Right hindlimb (tissue), 1 donor: ENCODE measurements around the gene MAP4K3.
"Not testable (repeated sequence)": the region's sequence is repeated elsewhere in the genome, so short reads cannot be mapped to it uniquely, and the experiment has no call there.

Experiments
- DNase-seq: peaks from one replicate; pipeline ENCODE4 v3.0.0-alpha.2; 2018

MAP4K3 gene

GRCh38 chr2:39290433-39290832 is 146.7 kb downstream of the MAP4K3 start:
- DNase-seq = no peak

- no peak for DNase-seq
Measured at GRCh38 chr2:39289609-39290008, 147.5 kb downstream of the MAP4K3 start.

- no peak for DNase-seq
Measured at GRCh38 chr2:39283561-39283960, 153.5 kb downstream of the MAP4K3 start.

- DNase-seq = no peak
Measured at GRCh38 chr2:39281391-39281790, 155.7 kb downstream of the MAP4K3 start.

- DNase-seq = no peak
Measured at GRCh38 chr2:39275016-39275415, 162.1 kb downstream of the MAP4K3 start.

- no peak for DNase-seq
Measured at GRCh38 chr2:39269941-39270340, 167.1 kb downstream of the MAP4K3 start.

GRCh38 chr2:39266916-39267434 is 170.1 kb downstream of the MAP4K3 start:
- no peak for DNase-seq

GRCh38 chr2:39266139-39266805 is 170.8 kb downstream of the MAP4K3 start:
- no peak for DNase-seq

- DNase-seq = no peak
Measured at GRCh38 chr2:39265315-39265714, 171.8 kb downstream of the MAP4K3 start.

GRCh38 chr2:39264733-39265132 is 172.4 kb downstream of the MAP4K3 start:
- no peak for DNase-seq

- DNase-seq = no peak
Measured at GRCh38 chr2:39260087-39260486, 177.0 kb downstream of the MAP4K3 start.

- DNase-seq = no peak
Measured at GRCh38 chr2:39256040-39256439, 181.0 kb downstream of the MAP4K3 start.

GRCh38 chr2:39252888-39253518 is 184.1 kb downstream of the MAP4K3 start:
- no peak for DNase-seq

- DNase-seq = no peak
Measured at GRCh38 chr2:39247512-39248043, 189.5 kb downstream of the MAP4K3 start.

GRCh38 chr2:39246382-39246980 is 190.6 kb downstream of the MAP4K3 start:
- no peak for DNase-seq

- not testable (repeated sequence) for DNase-seq
Measured at GRCh38 chr2:39244963-39245625, 192.0 kb downstream of the MAP4K3 start.

- not testable (repeated sequence) for DNase-seq
Measured at GRCh38 chr2:39244241-39244862, 192.7 kb downstream of the MAP4K3 start.

- DNase-seq = no peak
Measured at GRCh38 chr2:39243469-39244123, 193.5 kb downstream of the MAP4K3 start, which contains the start of gene CDKL4. CDKL4 (minus strand) TSS chr2:39243970.

- DNase-seq = no peak
Measured at GRCh38 chr2:39241588-39241987, 195.5 kb downstream of the MAP4K3 start.

- DNase-seq = no peak
Measured at GRCh38 chr2:39240758-39241157, 196.3 kb downstream of the MAP4K3 start.

GRCh38 chr2:39234754-39235153 is 202.3 kb downstream of the MAP4K3 start:
- no peak for DNase-seq

GRCh38 chr2:39232141-39232540 is 204.9 kb downstream of the MAP4K3 start:
- DNase-seq = no peak
